ENCODE results near the gene SMAD4.
"Not testable (repeated sequence)": the region's sequence is repeated elsewhere in the genome, so short reads cannot be mapped to it uniquely, and the experiment has no call there.

SMAD4 gene

DNA sequence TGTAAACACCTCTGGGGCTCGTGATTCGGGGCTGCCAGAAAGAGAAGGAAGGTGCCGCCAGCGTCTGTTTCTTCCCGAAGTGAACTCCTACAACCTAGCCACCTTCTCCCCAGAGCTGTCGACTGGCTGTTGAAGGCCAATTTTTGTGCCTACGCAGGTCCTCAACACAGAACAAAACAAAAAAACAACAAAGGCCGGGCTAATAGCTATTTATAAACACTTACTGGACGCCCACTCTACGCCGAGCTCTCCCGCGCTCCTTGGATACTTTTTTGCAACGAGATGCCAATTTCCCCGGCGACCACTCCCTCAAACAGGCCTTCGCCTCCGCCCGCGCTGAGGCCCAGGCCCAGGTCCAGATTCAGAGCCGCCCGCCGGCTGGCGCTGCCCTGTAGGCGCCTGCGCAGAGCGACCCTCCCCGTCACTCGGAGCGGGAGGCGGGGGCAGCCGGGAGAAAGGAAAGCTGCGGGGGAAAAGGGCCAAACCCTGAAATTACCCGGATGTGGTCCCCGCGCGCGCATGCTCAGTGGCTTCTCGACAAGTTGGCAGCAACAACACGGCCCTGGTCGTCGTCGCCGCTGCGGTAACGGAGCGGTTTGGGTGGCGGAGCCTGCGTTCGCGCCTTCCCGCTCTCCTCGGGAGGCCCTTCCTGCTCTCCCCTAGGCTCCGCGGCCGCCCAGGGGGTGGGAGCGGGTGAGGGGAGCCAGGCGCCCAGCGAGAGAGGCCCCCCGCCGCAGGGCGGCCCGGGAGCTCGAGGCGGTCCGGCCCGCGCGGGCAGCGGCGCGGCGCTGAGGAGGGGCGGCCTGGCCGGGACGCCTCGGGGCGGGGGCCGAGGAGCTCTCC lies at the start of gene SMAD4:
SMAD4 (plus strand) TSS at position 520 of the 843 bp plus-strand sequence. CDS start 16,834 bp downstream, outside the sequence.
- DNase-seq = peak; percentile 95

GRCh38 chr18:50981381-50981780 lies 48.6 kb upstream of the SMAD4 start:
- DNase-seq = peak; percentile 9

- DNase-seq = no peak
Measured at GRCh38 chr18:50982086-50982801, 47.8 kb upstream of the SMAD4 start.

DNA sequence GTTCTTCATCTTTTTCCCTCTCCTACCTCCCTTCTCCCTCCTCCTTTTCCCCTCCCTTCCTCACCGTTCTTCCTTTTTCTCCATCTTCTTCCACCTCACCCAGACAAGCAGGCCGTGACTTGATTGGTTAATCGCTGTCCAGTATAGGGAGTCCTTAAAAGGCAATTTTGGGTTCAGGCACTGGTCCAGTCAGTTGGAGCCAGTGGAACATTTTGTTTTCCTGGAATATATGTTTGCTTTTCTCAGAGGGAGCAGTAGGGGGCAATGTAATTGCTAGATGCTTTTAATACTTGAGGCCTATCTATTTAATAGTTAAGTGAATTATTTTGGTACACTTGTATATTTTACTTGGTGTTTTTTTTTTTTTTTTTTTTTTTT lies 47.2 kb upstream of the SMAD4 start:
- DNase-seq = no peak

GRCh38 chr18:50986360-50987087 lies 43.5 kb upstream of the SMAD4 start:
- peak; percentile 54 for DNase-seq

- DNase-seq = no peak
Measured at GRCh38 chr18:50987261-50987660, 42.8 kb upstream of the SMAD4 start.

GRCh38 chr18:50989711-50990110 lies 40.3 kb upstream of the SMAD4 start:
- no peak for DNase-seq

GRCh38 chr18:50992351-50992762 lies 37.7 kb upstream of the SMAD4 start:
- DNase-seq = peak; percentile 13

DNA sequence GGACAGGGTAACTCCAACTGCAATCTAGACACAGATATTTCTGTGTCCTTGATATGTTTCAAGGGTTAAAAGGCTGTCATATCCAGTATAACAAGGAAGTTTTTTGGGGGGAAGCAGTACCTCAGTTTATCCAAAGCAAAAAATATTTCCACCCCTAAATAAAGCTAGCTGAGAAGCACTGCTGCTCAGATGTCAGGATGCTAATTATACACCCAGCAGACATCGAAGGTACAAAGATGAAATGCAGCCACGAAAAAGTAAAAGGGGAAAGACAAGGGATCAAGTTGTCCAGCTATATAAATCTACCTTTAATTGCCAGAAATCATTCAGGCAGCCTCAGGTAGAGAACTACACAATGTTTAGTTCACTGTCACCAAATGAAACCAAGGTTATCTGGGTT lies 36.0 kb upstream of the SMAD4 start:
- no peak for DNase-seq

DNA sequence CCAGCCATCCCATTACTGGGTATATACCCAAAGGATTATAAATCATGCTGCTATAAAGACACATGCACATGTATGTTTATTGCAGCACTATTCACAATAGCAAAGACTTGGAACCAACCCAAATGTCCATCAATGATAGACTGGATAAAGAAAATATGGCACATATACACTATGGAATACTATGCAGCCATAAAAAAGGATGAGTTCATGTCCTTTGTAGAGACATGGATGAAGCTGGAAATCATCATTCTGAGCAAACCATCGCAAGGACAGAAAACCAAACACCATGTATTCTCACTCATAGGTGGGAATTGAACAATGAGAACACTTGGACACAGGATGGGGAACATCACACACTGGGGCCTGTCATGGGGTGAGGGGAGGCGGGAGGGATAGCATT lies 26.8 kb upstream of the SMAD4 start:
- not testable (repeated sequence) for DNase-seq

DNA sequence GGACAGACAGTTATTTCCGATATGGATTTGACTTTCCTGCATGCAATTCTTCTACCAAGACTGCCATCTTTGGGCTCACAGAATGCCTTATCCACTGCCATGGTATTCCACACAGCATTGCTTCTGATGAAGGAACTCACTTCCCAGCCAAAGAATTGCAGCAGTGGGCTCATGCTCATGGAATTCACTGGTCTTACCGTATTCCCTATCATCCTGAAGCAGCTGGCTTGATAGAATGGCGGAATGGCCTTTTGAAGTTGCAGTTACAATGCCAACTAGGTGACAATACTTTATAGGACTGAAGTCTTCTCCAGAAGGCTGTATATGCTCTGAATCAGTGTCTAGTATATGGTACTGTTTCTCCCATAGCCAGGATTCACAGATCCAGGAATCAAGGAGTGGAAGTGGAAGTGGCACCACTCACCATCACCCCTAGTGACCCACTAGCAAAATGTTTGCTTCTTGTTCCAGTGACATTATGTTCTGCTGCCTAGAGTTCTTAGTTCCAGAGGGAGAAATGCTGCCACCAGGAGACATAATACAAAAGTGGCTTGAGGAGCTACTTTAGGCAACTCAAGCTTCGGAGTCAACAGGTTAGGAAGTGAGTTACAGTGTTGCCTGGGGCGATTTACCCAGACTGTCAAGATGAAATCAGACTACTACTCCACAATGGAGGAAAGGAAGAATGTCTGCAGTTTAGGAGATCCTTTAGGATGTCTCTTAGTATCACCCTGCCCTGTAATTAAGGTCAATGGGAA lies 23.8 kb upstream of the SMAD4 start:
- no peak for DNase-seq

DNA sequence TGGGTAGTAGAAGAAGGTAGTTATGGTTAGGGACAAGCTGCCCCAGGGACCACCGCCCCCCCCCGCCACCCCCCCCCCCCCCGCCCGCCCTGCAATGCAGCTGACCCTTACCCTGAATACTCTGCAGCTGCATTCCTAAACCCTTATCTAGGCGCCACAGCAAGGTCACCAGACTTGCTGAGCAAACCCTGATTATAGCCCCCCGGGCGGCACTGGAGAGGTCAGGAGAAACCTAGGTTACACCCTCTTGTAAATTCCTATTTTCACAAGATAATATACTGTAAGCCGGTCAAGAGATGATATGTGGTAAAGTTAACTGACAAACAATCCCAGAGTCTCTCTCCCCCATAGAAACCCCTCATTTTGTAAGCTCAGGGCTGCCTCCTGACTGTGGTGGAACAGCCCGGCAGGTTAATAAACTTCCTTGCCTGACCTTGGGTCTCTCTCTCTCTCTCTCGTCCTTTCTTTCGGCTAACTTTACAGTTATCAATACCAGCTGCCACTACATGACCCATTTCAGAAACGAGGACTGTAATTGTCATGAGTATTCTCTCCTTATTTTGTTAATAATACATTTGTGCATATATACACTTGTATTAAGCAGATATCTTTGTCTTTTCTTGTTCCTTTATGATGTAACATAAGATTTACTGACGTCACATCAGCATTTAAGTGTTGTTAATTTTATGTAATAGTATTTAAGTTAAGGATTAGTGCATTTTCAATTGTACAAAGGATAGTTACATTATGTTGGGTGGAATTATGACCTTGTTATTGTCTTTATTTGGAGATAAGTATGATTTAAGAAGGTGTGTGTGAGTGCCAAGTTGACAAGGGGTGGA lies 22.8 kb upstream of the SMAD4 start:
- no peak for DNase-seq

GRCh38 chr18:51007790-51008139 lies 22.2 kb upstream of the SMAD4 start:
- DNase-seq = no peak

GRCh38 chr18:51009072-51009471 lies 20.9 kb upstream of the SMAD4 start:
- peak; percentile 39 for DNase-seq

- no peak for DNase-seq
Measured at GRCh38 chr18:51010218-51010617, 19.8 kb upstream of the SMAD4 start.

GRCh38 chr18:51011709-51012108 lies 18.3 kb upstream of the SMAD4 start:
- peak; percentile 14 for DNase-seq

- DNase-seq = no peak
Measured at GRCh38 chr18:51012441-51012840, 17.6 kb upstream of the SMAD4 start.

DNA sequence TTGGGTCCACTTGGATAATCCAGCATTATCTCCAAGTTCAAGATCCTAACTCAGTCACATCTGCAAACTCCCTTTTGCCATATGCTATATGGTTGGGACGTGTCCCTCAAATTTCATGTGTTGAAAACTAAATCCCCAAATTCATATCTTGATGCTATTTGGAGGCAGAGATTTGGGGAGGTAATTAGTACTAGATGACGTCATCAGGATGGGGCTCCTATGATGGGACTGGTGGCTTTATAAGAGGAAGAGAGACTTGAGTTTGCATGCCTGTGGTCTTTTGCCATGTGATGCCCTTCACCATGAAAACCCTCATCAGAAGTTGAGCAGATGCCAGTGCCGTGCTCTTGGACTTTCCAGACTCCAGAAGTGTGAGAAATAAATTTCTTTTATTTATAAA lies 16.8 kb upstream of the SMAD4 start:
- no peak for DNase-seq

DNA sequence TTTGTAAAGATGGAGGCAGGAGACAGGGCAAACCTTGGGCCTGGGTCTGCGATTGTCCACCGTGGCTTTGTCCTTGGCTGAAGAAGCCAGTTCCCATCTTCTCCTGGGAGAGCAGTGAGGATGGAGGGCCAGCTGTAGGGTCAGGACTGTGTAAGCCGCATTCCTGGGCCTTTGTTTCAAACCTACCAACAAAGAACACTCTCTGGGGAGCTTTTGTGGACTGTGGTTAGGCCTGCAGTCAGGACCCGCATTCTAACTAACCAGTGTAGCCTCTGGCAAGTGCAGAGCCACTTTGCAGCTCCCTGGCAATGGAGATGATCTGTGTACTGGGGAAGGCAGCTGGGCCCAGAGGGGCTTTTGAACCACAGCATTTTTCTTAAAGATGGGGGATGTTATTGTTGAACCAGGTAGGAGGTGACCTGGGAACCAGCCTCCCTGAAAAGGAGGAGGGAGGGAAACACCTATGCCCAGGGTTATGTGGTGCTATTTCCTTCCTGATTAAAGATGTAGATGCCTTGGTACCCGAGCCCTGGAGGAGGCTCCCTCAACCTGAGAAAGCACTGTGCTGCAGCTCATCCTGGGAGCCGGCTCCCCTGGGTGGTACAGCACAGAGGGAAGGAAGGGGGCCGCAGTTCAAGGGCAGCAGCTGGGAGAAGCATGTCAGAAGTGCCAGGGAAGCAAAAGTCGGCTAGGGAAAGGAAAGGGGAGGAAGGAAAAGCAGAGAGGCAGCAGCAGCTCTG lies 12.7 kb upstream of the SMAD4 start:
- peak; percentile 19 for DNase-seq

- no peak for DNase-seq
Measured at GRCh38 chr18:51020536-51020935, 9.5 kb upstream of the SMAD4 start.
